HT-29 (cell line): ENCODE results near the gene SEMA4F. TPM values are rescaled to one million over a fixed set of nuclear protein-coding genes. Genes with fewer than 3 reads are reported as not detected.
A peak's percentile ranks its signal among the peaks of the same experiment; 100 is the strongest.

Experiments used
- DNase-seq: peaks from one replicate; pipeline ENCODE4 v3.0.0-alpha.2; 2015; ENCODE audit warnings: low spot score
- total RNA-seq: library from RNA; depleted of rRNA; stranded (reverse); fragments of >200 nt; shearing (Covaris generic); gene quantifications from 2 replicates; pipeline ENCODE4 v1.2.3, GENCODE V29; 2014

The SEMA4F gene
- total RNA-seq, 1 experiment from 2014 or later, result 0.76 TPM

- no peak for DNase-seq
These were observed 14.0 kb downstream of the SEMA4F start for GRCh38 chr2:74668087-74668486.

- no peak for DNase-seq
These were observed 16.2 kb downstream of the SEMA4F start for GRCh38 chr2:74670263-74670662.

- no peak for DNase-seq
These were observed 17.4 kb downstream of the SEMA4F start for GRCh38 chr2:74671479-74671878.

- no peak for DNase-seq
These were observed 19.9 kb downstream of the SEMA4F start for GRCh38 chr2:74673826-74674528.

GRCh38 chr2:74675090-74675489, 21.0 kb downstream of the SEMA4F start:
- DNase-seq, result no peak

- DNase-seq, result no peak
These were observed 22.3 kb downstream of the SEMA4F start for GRCh38 chr2:74676331-74676730.

- DNase-seq, result no peak
These were observed 25.6 kb downstream of the SEMA4F start for GRCh38 chr2:74679615-74680014.

GRCh38 chr2:74682501-74682900, 28.5 kb downstream of the SEMA4F start:
- DNase-seq, result no peak

GRCh38 chr2:74685408-74685807, 31.4 kb downstream of the SEMA4F start:
- no peak for DNase-seq

GRCh38 chr2:74688881-74689280, 34.8 kb downstream of the SEMA4F start:
- no peak for DNase-seq

GRCh38 chr2:74689671-74690070, 35.6 kb downstream of the SEMA4F start:
- DNase-seq, result no peak

- DNase-seq, result peak; percentile 63
These were observed 36.5 kb downstream of the SEMA4F start for GRCh38 chr2:74690571-74690970.

GRCh38 chr2:74691929-74692328, 37.9 kb downstream of the SEMA4F start:
- no peak for DNase-seq

GRCh38 chr2:74693213-74693612, 39.2 kb downstream of the SEMA4F start:
- DNase-seq, result no peak

- no peak for DNase-seq
These were observed 39.6 kb downstream of the SEMA4F start for GRCh38 chr2:74693668-74694067.

GRCh38 chr2:74694281-74694680, 40.2 kb downstream of the SEMA4F start:
- DNase-seq, result no peak

GRCh38 chr2:74695663-74696062, 41.6 kb downstream of the SEMA4F start:
- no peak for DNase-seq

GRCh38 chr2:74696829-74697228, 42.8 kb downstream of the SEMA4F start:
- DNase-seq, result no peak

GRCh38 chr2:74700643-74701372, 46.8 kb downstream of the SEMA4F start:
- DNase-seq, result no peak

- DNase-seq, result no peak
These were observed 48.1 kb downstream of the SEMA4F start for GRCh38 chr2:74702001-74702715.

- DNase-seq, result no peak
These were observed 49.3 kb downstream of the SEMA4F start for GRCh38 chr2:74703373-74703772.

- no peak for DNase-seq
These were observed 50.2 kb downstream of the SEMA4F start for GRCh38 chr2:74704216-74704615.

- no peak for DNase-seq
These were observed 52.7 kb downstream of the SEMA4F start for GRCh38 chr2:74706741-74707140.
